HepG2 (cell line): ENCODE results near the gene DCST2. TPM values are rescaled to one million over a fixed set of nuclear protein-coding genes. Genes with fewer than 3 reads are reported as not detected.

ENCODE experiments used
- ATF2 ChIP-seq: sonication (generic); formaldehyde crosslinking; IDR thresholded peaks from 2 replicates; pipeline ENCODE4 v1.4.0; 2020; ENCODE audit warnings: missing genetic modification reagents
- HDAC2 ChIP-seq: sonication (generic); formaldehyde crosslinking; IDR thresholded peaks from 2 replicates; pipeline ENCODE4 v1.4.0; 2020; ENCODE audit warnings: missing genetic modification reagents
- KLF11 ChIP-seq: IDR thresholded peaks from 2 replicates; pipeline ENCODE4 v1.6.1; 2016; ENCODE audit warnings: missing compliant biosample characterization
- NCOA1 ChIP-seq: sonication (generic); formaldehyde crosslinking; IDR thresholded peaks from 2 replicates; pipeline ENCODE4 v1.9.0; 2021; ENCODE audit warnings: missing genetic modification reagents
- POGK ChIP-seq: sonication (generic); formaldehyde crosslinking; conservative IDR thresholded peaks from 2 replicates; pipeline ENCODE4 v1.8.0; 2022; ENCODE audit warnings: mild to moderate bottlenecking, moderate library complexity, missing genetic modification reagents
- SMYD3 ChIP-seq: sonication (generic); formaldehyde crosslinking; IDR thresholded peaks from 2 replicates; pipeline ENCODE4 v1.8.1; 2023; ENCODE audit warnings: mild to moderate bottlenecking, missing genetic modification reagents
- ZNF280D ChIP-seq: sonication (generic); formaldehyde crosslinking; IDR thresholded peaks from 2 replicates; pipeline ENCODE4 v1.5.1; 2020; ENCODE audit warnings: mild to moderate bottlenecking, missing genetic modification reagents
- ZNF281 ChIP-seq: sonication (generic); formaldehyde crosslinking; IDR thresholded peaks from 2 replicates; pipeline ENCODE4 v1.4.0; 2020; ENCODE audit warnings: missing genetic modification reagents, borderline replicate concordance
- ZNF414 ChIP-seq: sonication (generic); formaldehyde crosslinking; IDR thresholded peaks from 2 replicates; pipeline ENCODE4 v1.5.0; 2020; ENCODE audit warnings: missing genetic modification reagents
- ZNF7 ChIP-seq: IDR thresholded peaks from 2 replicates; pipeline ENCODE4 v1.6.1; 2016; ENCODE audit warnings: missing biosample characterization, missing genetic modification reagents
- ZNF770 ChIP-seq: sonication (generic); formaldehyde crosslinking; IDR thresholded peaks from 2 replicates; pipeline ENCODE4 v1.5.0; 2020; ENCODE audit warnings: mild to moderate bottlenecking, missing genetic modification reagents
- ZNF891 ChIP-seq: sonication (generic); formaldehyde crosslinking; IDR thresholded peaks from 2 replicates; pipeline ENCODE4 v1.5.0; 2020; ENCODE audit warnings: mild to moderate bottlenecking, missing genetic modification reagents
- polyA plus RNA-seq, 8 experiments: library from polyadenylated mRNA; depleted of rRNA in 3 of 8; stranded (reverse) in 7 of 8; unstranded in 1 of 8; fragments of >200 nt; fragmentation: Illumina TruSeq in 4 of 8; extraction: Trizol in 4 of 8; gene quantifications; 2 replicates each; pipeline versions ENCODE4 v1.2.1 to v1.2.3, GENCODE V29; 2011 to 2016; ENCODE audit warnings: low read depth in 4 of 8, missing spikeins in 1 of 8, mixed read lengths in 1 of 8; ENCODE audit not compliant: insufficient read depth in 1 of 8
- total RNA-seq, 5 experiments: library from RNA; depleted of rRNA; stranded (reverse); fragments of >200 nt; fragmentation: Illumina TruSeq; extraction: Trizol; gene quantifications; 2 replicates each; pipeline ENCODE4 v1.2.3, GENCODE V29; 2016; ENCODE audit warnings: low read depth in 1 of 5

The DCST2 gene
- total and polyA plus RNA-seq, 2 of the 13 experiments (the other 11 are each of a cell fraction or from before 2014, with no cell fraction given) = 0.74 TPM; not detected in 1

GRCh38 chr1:155017041-155017945, 16.3 kb downstream of the DCST2 start (continued):
- TF ChIP-seq ATF2 (CRISPR knock-in tag) (peak; percentile 61; the same call in 1 of the 2 replicates), NCOA1 (CRISPR knock-in tag) (no peak), ZNF7 (CRISPR knock-in tag) (no peak), POGK (CRISPR knock-in tag) (peak; percentile 96), ZNF280D (CRISPR knock-in tag) (no peak), HDAC2 (CRISPR knock-in tag) (peak; percentile 89), ZNF414 (CRISPR knock-in tag) (peak; percentile 84; the same call in 1 of the 2 replicates), ZNF281 (CRISPR knock-in tag) (peak; percentile 25; the same call in 1 of the 2 replicates), KLF11 (CRISPR knock-in tag) (0 out of 2 replicates have a peak, but pooled peaks have one; percentile 56), ZNF891 (CRISPR knock-in tag) (peak; percentile 15; the same call in 1 of the 2 replicates), SMYD3 (CRISPR knock-in tag) (no peak), ZNF770 (CRISPR knock-in tag) (peak; percentile 67)
